HK-2 (cell line): ENCODE measurements around the gene HNRNPA1L2.
A peak's percentile ranks its signal among the peaks of the same experiment; 100 is the strongest.

Experiments
- DNase-seq: peaks from one replicate; pipeline ENCODE4 v3.0.0-alpha.2; 2018; ENCODE audit not compliant: unreplicated experiment

The HNRNPA1L2 gene

GRCh38 chr13:52646967-52647366 is 4.7 kb downstream of the HNRNPA1L2 start:
- DNase-seq, result no peak

- DNase-seq, result no peak
These were observed 8.5 kb downstream of the HNRNPA1L2 start for GRCh38 chr13:52650731-52651130.

GRCh38 chr13:52651897-52652195 is 9.6 kb downstream of the HNRNPA1L2 start:
- no peak for DNase-seq

- DNase-seq, result peak; percentile 88
These were observed 10.2 kb downstream of the HNRNPA1L2 start, which contains the start of gene SUGT1 for GRCh38 chr13:52652196-52652979. Gene SUGT1, plus strand, starts transcription at chr13:52652836. Its CDS starts 85 bp downstream, at chr13:52652921.

GRCh38 chr13:52652980-52653303 is 10.7 kb downstream of the HNRNPA1L2 start:
- DNase-seq, result no peak

- no peak for DNase-seq
These were observed 17.1 kb downstream of the HNRNPA1L2 start for GRCh38 chr13:52659340-52659739.

- DNase-seq, result no peak
These were observed 22.0 kb downstream of the HNRNPA1L2 start for GRCh38 chr13:52664272-52664671.

- no peak for DNase-seq
These were observed 23.1 kb downstream of the HNRNPA1L2 start for GRCh38 chr13:52665325-52665724.

GRCh38 chr13:52669677-52670076 is 27.4 kb downstream of the HNRNPA1L2 start:
- no peak for DNase-seq

- no peak for DNase-seq
These were observed 28.5 kb downstream of the HNRNPA1L2 start for GRCh38 chr13:52670726-52671125.

GRCh38 chr13:52673465-52673864 is 31.2 kb downstream of the HNRNPA1L2 start:
- DNase-seq, result no peak

- DNase-seq, result no peak
These were observed 35.6 kb downstream of the HNRNPA1L2 start for GRCh38 chr13:52677823-52678222.

GRCh38 chr13:52685806-52686205 is 43.6 kb downstream of the HNRNPA1L2 start:
- peak; percentile 52 for DNase-seq

- peak; percentile 12 for DNase-seq
These were observed 44.1 kb downstream of the HNRNPA1L2 start for GRCh38 chr13:52686376-52686775.
